A549 (cell line): Measurements from ENCODE around the gene EXOC1.

ENCODE experiments used
- CEBPB ChIP-seq, 2 experiments: fragments of >200 bp in 1 of 2; sonication (Bioruptor Twin) in 1 of 2; formaldehyde crosslinking in 1 of 2; IDR thresholded peaks; 2 replicates each; pipeline ENCODE4 v1.6.1; 2012 to 2016
- CTCF ChIP-seq: fragments of >200 bp; sonication (Bioruptor Twin); formaldehyde crosslinking; IDR thresholded peaks from 3 replicates; pipeline ENCODE4 v1.5.1; 2016
- HOXB5 ChIP-seq: fragments of 250-450 bp; sonication (Bioruptor Pico); IDR thresholded peaks from 2 replicates; pipeline ENCODE4 v1.5.0; 2020; ENCODE audit warnings: mild to moderate bottlenecking, moderate library complexity
- JUNB ChIP-seq: fragments of >200 bp; sonication (Bioruptor Twin); formaldehyde crosslinking; IDR thresholded peaks from 2 replicates; pipeline ENCODE4 v1.6.1; 2016
- KDM1A ChIP-seq: fragments of 200-600 bp; sonication (generic); IDR thresholded peaks from 2 replicates; pipeline ENCODE4 v1.6.1; 2016; ENCODE audit warnings: low read depth, mild to moderate bottlenecking
- MAX ChIP-seq: IDR thresholded peaks from 2 replicates; pipeline ENCODE4 v1.6.1; 2012
- MYC ChIP-seq: IDR thresholded peaks from 2 replicates; pipeline ENCODE4 v1.6.1; 2012; ENCODE audit warnings: mild to moderate bottlenecking, inconsistent platforms, low read length, improper control_type of control experiment, borderline replicate concordance
- PBX3 ChIP-seq: IDR thresholded peaks from 2 replicates; pipeline ENCODE4 v1.6.1; 2012
- POLR2A ChIP-seq: IDR thresholded peaks from 2 replicates; pipeline ENCODE4 v1.6.1; 2012; ENCODE audit warnings: mild to moderate bottlenecking, low read length
- RAD21 ChIP-seq, 2 experiments: fragments of >200 bp in 1 of 2; sonication (Bioruptor Twin) in 1 of 2; formaldehyde crosslinking in 1 of 2; IDR thresholded peaks in 1 of 2; conservative IDR thresholded peaks in 1 of 2; 2 replicates in 1 of 2; 3 replicates in 1 of 2; pipeline ENCODE4 v1.6.1; 2012 to 2018; ENCODE audit warnings: inconsistent platforms in 1 of 2
- REST ChIP-seq: fragments of 200-600 bp; sonication (generic); IDR thresholded peaks from 2 replicates; pipeline ENCODE4 v1.6.1; 2016; ENCODE audit warnings: antibody characterized with exemption, mild to moderate bottlenecking, moderate library complexity
- TFCP2L1 ChIP-seq: fragments of 250-450 bp; sonication (Bioruptor Pico); IDR thresholded peaks from 2 replicates; pipeline ENCODE4 v1.5.0; 2021; ENCODE audit warnings: mild to moderate bottlenecking
- USF2 ChIP-seq: fragments of 450-650 bp; IDR thresholded peaks from 2 replicates; pipeline ENCODE4 v1.6.1; 2014; ENCODE audit warnings: antibody characterized with exemption

- TF ChIP-seq CTCF (no peak), MAX (no peak), POLR2A (no peak), RAD21 (conservative IDR thresholded peaks at IDR 0.05 in 1 of 2, IDR thresholded peaks at IDR 0.05 in 1 of 2) (no peak), HOXB5 (CRISPR knock-in tag) (no peak), KDM1A (no peak), CEBPB (IDR thresholded peaks at IDR 0.05) (no peak), REST (no peak), USF2 (no peak), TFCP2L1 (CRISPR knock-in tag) (no peak), PBX3 (no peak), MYC (no peak), JUNB (no peak)
These were observed 17.9 kb downstream of the EXOC1 start for GRCh38 chr4:55871299-55871800.
